Esophagus muscularis mucosa (tissue), 3 donors: Measurements from ENCODE around the gene UBE4B.

Experiments used
- POLR2AphosphoS5 ChIP-seq, 2 donors: sonication (generic); formaldehyde crosslinking; IDR thresholded peaks; one replicate each; pipeline ENCODE4 v1.6.1; 2017; ENCODE audit warnings: antibody characterized with exemption in 2 of 2
- TF ChIP-seq, protein P1 (sequence below), 3 experiments: fragments of 200-600 bp in 2 of 3; fragments of 450-650 bp in 1 of 3; sonication (generic) in 2 of 3; IDR thresholded peaks; one replicate each; pipeline ENCODE4 v1.5.1; 2017 to 2019; ENCODE audit warnings: antibody characterized with exemption in 3 of 3, mild to moderate bottlenecking in 2 of 3, moderate library complexity in 1 of 3

DNA sequence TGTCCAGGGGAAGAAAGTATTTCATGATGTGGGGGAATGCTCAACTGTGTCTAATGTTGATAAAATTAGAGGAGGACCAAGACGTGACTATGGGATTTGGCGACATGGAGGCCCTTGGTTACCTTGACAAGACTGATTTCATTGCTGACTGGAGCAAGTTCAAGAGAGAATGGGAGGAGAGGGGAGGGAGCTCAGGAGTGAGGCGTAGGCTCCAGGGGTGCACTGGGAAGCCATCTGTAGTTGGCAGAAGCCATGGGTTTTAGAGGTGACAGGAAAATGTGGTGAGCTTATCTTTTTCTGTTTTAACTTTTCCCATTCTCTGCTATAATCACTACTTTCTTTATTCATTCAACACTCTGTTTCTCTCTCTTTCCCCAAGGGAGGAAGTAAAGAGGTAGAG, 15.8 kb downstream of the UBE4B start:
- TF ChIP-seq POLR2AphosphoS5 (IDR thresholded peaks at IDR 0.05) = no peak
- TF ChIP-seq, protein P1, sequence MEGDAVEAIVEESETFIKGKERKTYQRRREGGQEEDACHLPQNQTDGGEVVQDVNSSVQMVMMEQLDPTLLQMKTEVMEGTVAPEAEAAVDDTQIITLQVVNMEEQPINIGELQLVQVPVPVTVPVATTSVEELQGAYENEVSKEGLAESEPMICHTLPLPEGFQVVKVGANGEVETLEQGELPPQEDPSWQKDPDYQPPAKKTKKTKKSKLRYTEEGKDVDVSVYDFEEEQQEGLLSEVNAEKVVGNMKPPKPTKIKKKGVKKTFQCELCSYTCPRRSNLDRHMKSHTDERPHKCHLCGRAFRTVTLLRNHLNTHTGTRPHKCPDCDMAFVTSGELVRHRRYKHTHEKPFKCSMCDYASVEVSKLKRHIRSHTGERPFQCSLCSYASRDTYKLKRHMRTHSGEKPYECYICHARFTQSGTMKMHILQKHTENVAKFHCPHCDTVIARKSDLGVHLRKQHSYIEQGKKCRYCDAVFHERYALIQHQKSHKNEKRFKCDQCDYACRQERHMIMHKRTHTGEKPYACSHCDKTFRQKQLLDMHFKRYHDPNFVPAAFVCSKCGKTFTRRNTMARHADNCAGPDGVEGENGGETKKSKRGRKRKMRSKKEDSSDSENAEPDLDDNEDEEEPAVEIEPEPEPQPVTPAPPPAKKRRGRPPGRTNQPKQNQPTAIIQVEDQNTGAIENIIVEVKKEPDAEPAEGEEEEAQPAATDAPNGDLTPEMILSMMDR (IDR thresholded peaks at IDR 0.05) = no peak
